Hepatocyte (in vitro differentiated cells): ENCODE measurements around the gene KRTAP4-16. TPM values are rescaled to one million over a fixed set of nuclear protein-coding genes. Genes with fewer than 3 reads are reported as not detected.

Experiments
- DNase-seq: peaks from one replicate; pipeline ENCODE4 v3.0.0-alpha.2; 2016; ENCODE audit warnings: low spot score
- H2AFZ ChIP-seq: fragments of 200-600 bp; sonication (generic); 2 replicates; pipeline ENCODE4 v1.6.0; 2016; ENCODE audit warnings: antibody characterized with exemption, mild to moderate bottlenecking
- H3K27ac ChIP-seq: fragments of 200-600 bp; sonication (generic); 2 replicates; pipeline ENCODE4 v1.5.1; 2016; ENCODE audit warnings: mild to moderate bottlenecking
- H3K27me3 ChIP-seq: fragments of 200-600 bp; sonication (generic); 2 replicates; pipeline ENCODE4 v1.6.1; 2016
- H3K36me3 ChIP-seq: fragments of 200-600 bp; sonication (generic); replicated peaks from 2 replicates; pipeline ENCODE4 v1.5.1; 2016; ENCODE audit warnings: low read depth; ENCODE audit not compliant: insufficient read depth
- H3K4me1 ChIP-seq: fragments of 200-600 bp; sonication (generic); 2 replicates; pipeline ENCODE4 v1.5.1; 2016; ENCODE audit warnings: mild to moderate bottlenecking, moderate library complexity; ENCODE audit not compliant: insufficient read depth
- H3K4me2 ChIP-seq: fragments of 200-600 bp; sonication (generic); 2 replicates; pipeline ENCODE4 v1.6.0; 2016
- H3K4me3 ChIP-seq: fragments of 200-600 bp; sonication (generic); 2 replicates; pipeline ENCODE4 v1.5.1; 2016; ENCODE audit warnings: mild to moderate bottlenecking
- H3K79me2 ChIP-seq: fragments of 200-600 bp; sonication (generic); 2 replicates; pipeline ENCODE4 v1.6.0; 2017; ENCODE audit warnings: mild to moderate bottlenecking
- H3K9me2 ChIP-seq: fragments of 200-600 bp; sonication (generic); replicated peaks from 2 replicates; pipeline ENCODE4 v1.6.0; 2017; ENCODE audit warnings: mild to moderate bottlenecking; ENCODE audit not compliant: insufficient read depth
- H3K9me3 ChIP-seq: fragments of 200-600 bp; sonication (generic); 2 replicates; pipeline ENCODE4 v1.5.1; 2016; ENCODE audit warnings: low read depth, mild to moderate bottlenecking
- H4K20me1 ChIP-seq: fragments of 200-600 bp; sonication (generic); 2 replicates; pipeline ENCODE4 v1.6.0; 2016; ENCODE audit warnings: mild to moderate bottlenecking; ENCODE audit not compliant: insufficient read depth, poor library complexity, severe bottlenecking
- EZH2 ChIP-seq: fragments of 200-600 bp; sonication (generic); IDR thresholded peaks from 2 replicates; pipeline ENCODE4 v1.6.1; 2016; ENCODE audit warnings: antibody characterized with exemption, mild to moderate bottlenecking, borderline replicate concordance
- EZH2phosphoT487 ChIP-seq: fragments of 200-600 bp; sonication (generic); IDR thresholded peaks from one replicate; pipeline ENCODE4 v1.6.1; 2018; ENCODE audit warnings: antibody characterized with exemption, mild to moderate bottlenecking, low read depth, moderate library complexity; ENCODE audit not compliant: unreplicated experiment, severe bottlenecking
- WGBS: methylation state at CpG from one replicate; pipeline ENCODE4 v1.1.6; 2016; ENCODE audit warnings: low lambda C conversion rate; ENCODE audit errors: missing lambda C conversion rate; 5-methylcytosine and 5-hydroxymethylcytosine counted together
- polyA plus RNA-seq: library from polyadenylated mRNA; unstranded; fragments of >200 nt; fragmentation: Nextera tagmentation; extraction: Ambion mirVana; gene quantifications from 2 replicates; pipeline ENCODE4 v1.2.1, GENCODE V29; 2016
- total RNA-seq: library from RNA; depleted of rRNA; stranded (reverse); fragments of >200 nt; gene quantifications from 2 replicates; pipeline ENCODE4 v1.2.3, GENCODE V29; 2014
- TF ChIP-seq, protein P1 (sequence below): fragments of 200-600 bp; sonication (generic); IDR thresholded peaks from 2 replicates; pipeline ENCODE4 v1.5.1; 2016; ENCODE audit warnings: antibody characterized with exemption, mild to moderate bottlenecking; ENCODE audit not compliant: poor library complexity

KRTAP4-16 gene
- total and polyA plus RNA-seq, 2 experiments from 2014 or later, result not detected

DNA sequence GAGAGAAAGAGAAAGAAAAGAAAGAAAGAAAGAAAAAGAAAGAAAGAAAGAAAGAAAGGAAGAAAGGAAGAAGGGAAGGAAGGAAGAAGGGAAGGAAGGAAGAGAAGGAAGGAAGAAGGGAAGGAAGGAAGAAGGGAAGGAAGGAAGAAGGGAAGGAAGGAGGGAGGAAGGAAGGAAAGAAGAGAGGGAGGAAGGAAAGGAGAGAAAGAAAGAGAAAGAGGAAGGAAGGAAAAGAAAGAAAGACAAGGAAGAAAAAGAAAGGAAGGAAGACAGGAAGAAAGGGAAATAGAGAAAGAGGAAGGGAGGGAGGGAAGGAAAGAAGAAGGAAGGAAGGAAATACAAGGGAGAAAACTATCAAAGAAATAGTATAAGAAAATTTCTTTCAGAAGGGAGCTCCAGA is 25.2 kb downstream of the KRTAP4-16 start:
- Histone ChIP-seq H3K9me3 (no peaks in the 10 kb centered on the region), H3K36me3 (no peaks in the 10 kb centered on the region), H3K4me3 (no peak overlapping the region), H3K27me3 (peaks cover 15% of the 10 kb centered on the region), H3K4me1 (no peaks in the 10 kb centered on the region), H2AFZ (no peak overlapping the region), H3K9me2 (no peaks in the 10 kb centered on the region), H4K20me1 (no peaks in the 10 kb centered on the region), H3K79me2 (no peaks in the 10 kb centered on the region), H3K27ac (no peak overlapping the region), H3K4me2 (no peak overlapping the region)
- DNase-seq, result no peak
- TF ChIP-seq EZH2phosphoT487, result no peak
- no peak for TF ChIP-seq EZH2
- TF ChIP-seq, protein P1, sequence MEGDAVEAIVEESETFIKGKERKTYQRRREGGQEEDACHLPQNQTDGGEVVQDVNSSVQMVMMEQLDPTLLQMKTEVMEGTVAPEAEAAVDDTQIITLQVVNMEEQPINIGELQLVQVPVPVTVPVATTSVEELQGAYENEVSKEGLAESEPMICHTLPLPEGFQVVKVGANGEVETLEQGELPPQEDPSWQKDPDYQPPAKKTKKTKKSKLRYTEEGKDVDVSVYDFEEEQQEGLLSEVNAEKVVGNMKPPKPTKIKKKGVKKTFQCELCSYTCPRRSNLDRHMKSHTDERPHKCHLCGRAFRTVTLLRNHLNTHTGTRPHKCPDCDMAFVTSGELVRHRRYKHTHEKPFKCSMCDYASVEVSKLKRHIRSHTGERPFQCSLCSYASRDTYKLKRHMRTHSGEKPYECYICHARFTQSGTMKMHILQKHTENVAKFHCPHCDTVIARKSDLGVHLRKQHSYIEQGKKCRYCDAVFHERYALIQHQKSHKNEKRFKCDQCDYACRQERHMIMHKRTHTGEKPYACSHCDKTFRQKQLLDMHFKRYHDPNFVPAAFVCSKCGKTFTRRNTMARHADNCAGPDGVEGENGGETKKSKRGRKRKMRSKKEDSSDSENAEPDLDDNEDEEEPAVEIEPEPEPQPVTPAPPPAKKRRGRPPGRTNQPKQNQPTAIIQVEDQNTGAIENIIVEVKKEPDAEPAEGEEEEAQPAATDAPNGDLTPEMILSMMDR, result no peak

DNA sequence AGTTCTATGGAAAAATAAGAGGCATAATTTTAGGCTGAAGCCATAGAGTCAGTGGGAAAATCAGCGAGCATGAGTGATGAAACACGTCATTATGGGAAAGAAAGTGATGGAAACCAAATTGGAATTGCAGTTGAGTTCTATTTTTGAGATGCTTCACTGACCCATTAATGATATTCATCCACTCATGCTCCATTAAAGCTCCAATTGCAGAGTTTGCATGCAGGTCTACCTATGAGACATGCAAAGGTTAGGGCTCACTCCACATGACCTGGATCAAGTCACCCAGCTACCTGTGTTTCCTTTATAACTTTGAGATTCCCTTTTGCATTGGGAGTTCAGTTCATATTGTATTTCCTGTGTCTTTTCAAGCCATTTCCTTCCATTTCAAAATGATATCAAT is 28.3 kb downstream of the KRTAP4-16 start:
- peaks cover 15% of the 10 kb centered on the region for H3K27me3 ChIP-seq
- H4K20me1 ChIP-seq, result no peaks in the 10 kb centered on the region
- H3K27ac ChIP-seq, result no peak overlapping the region
- no peaks in the 10 kb centered on the region for H3K9me2 ChIP-seq
- no peak overlapping the region for H2AFZ ChIP-seq
- 98% methylated on average over 2 of the region's 2 CpGs for whole genome bisulfite sequencing
- no peak overlapping the region for H3K4me3 ChIP-seq
- no peak for DNase-seq
- H3K9me3 ChIP-seq, result no peaks in the 10 kb centered on the region
- no peak overlapping the region for H3K4me2 ChIP-seq
- H3K79me2 ChIP-seq, result no peaks in the 10 kb centered on the region
- no peaks in the 10 kb centered on the region for H3K36me3 ChIP-seq
- no peaks in the 10 kb centered on the region for H3K4me1 ChIP-seq
- TF ChIP-seq, protein P1, result no peak
- TF ChIP-seq EZH2phosphoT487, result no peak
- TF ChIP-seq EZH2, result no peak

DNA sequence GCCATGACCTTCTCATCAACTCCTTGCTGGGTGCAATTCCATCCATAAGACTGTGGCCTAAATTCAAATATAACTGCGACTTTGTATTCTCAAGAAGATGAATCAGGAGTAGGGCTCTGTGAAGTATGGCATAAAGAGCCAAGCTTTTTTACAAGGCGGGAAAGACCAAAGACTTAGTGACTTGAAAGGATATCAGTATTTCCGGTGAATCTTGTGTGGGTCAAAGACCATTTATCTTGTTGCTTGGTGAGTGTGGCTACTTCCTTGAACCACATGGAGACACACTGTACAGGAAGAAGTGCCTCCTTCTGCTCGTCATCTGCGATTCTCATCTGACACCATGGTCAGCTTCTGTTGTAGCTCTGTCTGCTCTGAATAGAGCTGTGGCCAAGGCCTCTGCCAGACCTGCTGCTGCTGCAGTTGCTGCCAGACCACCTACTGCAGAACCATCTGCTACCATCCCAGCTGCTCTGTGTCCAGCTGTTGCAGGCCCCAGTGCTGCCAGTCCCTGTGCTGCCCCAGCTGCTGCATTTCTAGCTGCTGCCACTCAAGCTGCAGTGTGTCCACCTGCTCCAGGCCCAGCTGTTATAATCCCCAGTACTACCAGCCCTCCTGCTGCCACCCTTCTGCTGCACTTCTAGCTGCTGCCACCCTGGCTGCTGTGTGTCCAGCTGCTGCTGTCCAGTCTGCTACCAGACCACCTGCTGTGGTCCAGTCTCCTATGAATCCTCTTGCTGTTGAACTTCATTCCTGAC is 30.2 kb downstream of the KRTAP4-16 start:
- no peak for DNase-seq
- 95% methylated on average over 5 of the region's 5 CpGs for WGBS
- no peak overlapping the region for H2AFZ ChIP-seq

More for the DNA sequence above, 30.2 kb downstream of the KRTAP4-16 start:
- Histone ChIP-seq H3K27ac (no peak overlapping the region), H4K20me1 (no peaks in the 10 kb centered on the region), H3K27me3 (peaks cover 8% of the 10 kb centered on the region), H3K9me3 (no peaks in the 10 kb centered on the region), H3K9me2 (no peaks in the 10 kb centered on the region), H3K4me1 (no peaks in the 10 kb centered on the region), H3K79me2 (no peaks in the 10 kb centered on the region), H3K4me2 (no peak overlapping the region), H3K36me3 (no peaks in the 10 kb centered on the region), H3K4me3 (no peak overlapping the region)
- TF ChIP-seq EZH2phosphoT487, result no peak
- TF ChIP-seq, protein P1, result no peak
- no peak for TF ChIP-seq EZH2
